Measurements from ENCODE around the gene B3GNT3. TPM values are rescaled to one million over a fixed set of nuclear protein-coding genes. Genes with fewer than 3 reads are reported as not detected.
A peak's percentile ranks its signal among the peaks of the same experiment; 100 is the strongest.

The B3GNT3 gene, protein sequence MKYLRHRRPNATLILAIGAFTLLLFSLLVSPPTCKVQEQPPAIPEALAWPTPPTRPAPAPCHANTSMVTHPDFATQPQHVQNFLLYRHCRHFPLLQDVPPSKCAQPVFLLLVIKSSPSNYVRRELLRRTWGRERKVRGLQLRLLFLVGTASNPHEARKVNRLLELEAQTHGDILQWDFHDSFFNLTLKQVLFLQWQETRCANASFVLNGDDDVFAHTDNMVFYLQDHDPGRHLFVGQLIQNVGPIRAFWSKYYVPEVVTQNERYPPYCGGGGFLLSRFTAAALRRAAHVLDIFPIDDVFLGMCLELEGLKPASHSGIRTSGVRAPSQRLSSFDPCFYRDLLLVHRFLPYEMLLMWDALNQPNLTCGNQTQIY
- not detected for polyA plus RNA-seq (2013, experiment 1 of 2)
- polyA plus RNA-seq (2013, experiment 2 of 2) = not detected

DNA sequence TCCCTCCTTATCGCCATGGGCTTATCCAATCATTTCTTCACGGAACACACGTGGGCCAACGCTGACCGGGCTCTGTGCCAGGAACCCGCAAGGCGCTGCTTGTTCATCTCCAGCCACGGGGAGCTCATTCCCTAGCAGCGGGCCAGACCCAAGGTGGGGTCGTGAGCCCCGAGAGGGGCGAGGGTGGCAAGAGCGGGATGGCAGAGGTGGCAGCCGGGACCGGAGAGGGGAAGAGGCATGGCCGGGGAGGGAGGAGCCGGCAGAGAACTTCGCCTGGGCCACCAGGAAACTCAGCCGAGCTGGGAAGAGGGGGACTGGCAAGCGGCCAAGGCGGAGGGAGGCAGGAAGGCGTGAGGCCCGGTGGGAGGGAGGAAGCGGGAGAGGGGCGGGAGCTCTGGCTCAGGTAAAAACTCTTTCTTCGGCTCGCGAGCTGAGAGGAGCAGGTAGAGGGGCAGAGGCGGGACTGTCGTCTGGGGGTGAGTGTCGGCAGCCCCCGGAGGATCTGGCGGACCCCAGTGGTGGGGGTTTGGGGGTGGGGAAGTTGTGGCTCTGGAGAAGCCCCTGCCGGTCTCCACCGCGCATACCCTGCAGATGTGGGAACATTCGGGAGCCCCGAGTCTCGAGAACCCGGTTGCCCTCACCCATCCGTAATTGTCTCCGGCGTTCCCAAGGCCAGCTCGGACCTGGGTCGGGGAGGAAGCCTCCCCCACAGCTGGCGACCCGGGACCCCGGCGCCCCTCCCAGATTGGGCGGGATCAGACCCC is at the start of gene B3GNT3:
B3GNT3 (plus strand) TSS at position 408 of the 764 bp plus-strand sequence. CDS start 12,670 bp downstream, outside the sequence.
- peak within 1 kb of the TSS in 1 of 2 experiments; percentile 33 for H3K4me3 ChIP-seq (ENCODE audit: insufficient read depth in 1 of 2, low read depth in 1 of 2, low read length in 2 of 2)
- H3K18ac ChIP-seq (ENCODE audit: low read depth in 1 of 2, low read length in 2 of 2) = no peak within 1 kb of the TSS
- no peak within 1 kb of the TSS for H2AFZ ChIP-seq (ENCODE audit: low read depth, low read length)
- H2BK12ac ChIP-seq (ENCODE audit: low read length in 2 of 2) = no peak within 1 kb of the TSS
- H4K8ac ChIP-seq (ENCODE audit: low read length) = no peak within 1 kb of the TSS
- peaks cover 12% of the 10 kb centered on the region for H3K4me1 ChIP-seq (ENCODE audit: control insufficient read depth, insufficient read depth, low read depth, low read length)
- no peak within 1 kb of the TSS for H2BK5ac ChIP-seq (ENCODE audit: low read depth, low read length, poor library complexity, severe bottlenecking)
- no peak for DNase-seq
- no peak within 1 kb of the TSS for H4K91ac ChIP-seq (ENCODE audit: low read length)
- no peaks in the 10 kb centered on the region for H3K79me1 ChIP-seq (replicated peaks; ENCODE audit: low read length, poor library complexity, severe bottlenecking)
- no peak within 1 kb of the TSS for H3K9ac ChIP-seq (ENCODE audit: low read length)
- peak within 1 kb of the TSS; percentile 43 for H3K4me2 ChIP-seq (ENCODE audit: low read length, poor library complexity, severe bottlenecking)
- no peak within 1 kb of the TSS for H2AK5ac ChIP-seq (ENCODE audit: low read length, severe bottlenecking)
- H3K27ac ChIP-seq (ENCODE audit: low read length, poor library complexity, severe bottlenecking) = no peak within 1 kb of the TSS
- H3K9me3 ChIP-seq (ENCODE audit: control insufficient read depth, low read length) = no peaks in the 10 kb centered on the region
- H2BK15ac ChIP-seq (ENCODE audit: low read depth, poor library complexity, severe bottlenecking) = no peak within 1 kb of the TSS
- H2BK120ac ChIP-seq (ENCODE audit: low read depth, low read length) = no peak within 1 kb of the TSS
- no peaks in the 10 kb centered on the region for H3K36me3 ChIP-seq (ENCODE audit: control insufficient read depth in 1 of 2, insufficient read depth in 2 of 2, low read depth in 1 of 2, low read length in 2 of 2)
- H3K27me3 ChIP-seq (ENCODE audit: control insufficient read depth in 1 of 2, insufficient read depth in 1 of 2, low read length in 2 of 2) = peaks cover 52 to 69% of the 10 kb centered on the region in 2 experiments
- no peak within 1 kb of the TSS for H3K14ac ChIP-seq (ENCODE audit: low read length in 2 of 2)
- H3K23ac ChIP-seq (ENCODE audit: low read length in 2 of 2) = no peak within 1 kb of the TSS
- WGBS = 12% methylated on average over 47 of the region's 50 CpGs
- no peak within 1 kb of the TSS for H3K4ac ChIP-seq (ENCODE audit: low read depth in 1 of 2, low read length in 2 of 2)

DNA sequence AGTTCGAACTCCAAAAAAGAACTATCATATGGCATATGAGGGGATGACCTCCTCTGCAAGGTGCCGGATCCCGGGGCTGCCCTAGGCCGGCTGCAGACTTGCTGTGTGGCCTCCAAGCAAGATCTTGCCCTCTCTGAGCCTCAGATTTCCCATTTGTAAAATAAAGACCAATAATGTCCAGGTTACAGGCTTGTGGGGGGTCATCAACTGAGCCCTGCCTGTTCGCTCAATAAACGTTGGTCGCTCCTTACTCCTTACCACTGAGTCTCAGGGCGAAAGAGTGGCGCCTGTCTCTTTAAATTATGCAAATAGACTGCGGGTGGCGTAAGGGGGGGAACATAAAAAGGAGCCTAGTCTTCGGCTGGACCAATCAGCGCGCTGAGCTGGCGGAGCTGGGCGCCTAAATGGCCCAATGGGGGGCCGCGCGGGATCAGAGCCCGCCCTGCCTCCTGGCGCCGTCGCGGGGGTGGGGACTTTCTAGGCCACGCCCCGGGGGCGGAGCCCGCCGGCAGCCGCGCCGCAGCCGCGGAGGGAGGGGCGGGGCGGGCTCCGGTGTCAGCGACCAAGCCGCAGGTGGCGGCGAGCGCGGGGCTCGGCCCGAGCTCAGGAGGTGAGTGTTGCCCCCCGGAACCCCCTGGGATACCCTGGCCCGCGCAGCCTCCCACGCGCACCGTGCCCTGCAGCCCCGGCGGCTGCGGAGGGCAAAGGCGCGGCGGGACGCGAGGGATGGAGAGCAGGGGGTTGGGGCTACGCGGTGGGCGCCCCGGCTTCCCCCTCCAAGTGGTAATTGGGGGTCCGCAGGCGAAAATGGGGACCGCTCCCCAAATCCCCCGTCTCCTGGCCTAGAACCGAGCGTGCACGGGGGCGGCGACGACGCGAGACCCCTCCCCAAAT is 47.5 kb upstream of the B3GNT3 start:
- DNase-seq = peak; percentile 92
- H3K18ac ChIP-seq (ENCODE audit: low read depth in 1 of 2, low read length in 2 of 2) = peak overlapping the region; percentile 63 to 76
- WGBS = 11% methylated on average over 65 of the region's 75 CpGs
- H3K9me3 ChIP-seq (ENCODE audit: control insufficient read depth, low read length) = no peaks in the 10 kb centered on the region
- peak overlapping the region; percentile 62 for H2AFZ ChIP-seq (ENCODE audit: low read depth, low read length)
- H2BK120ac ChIP-seq (ENCODE audit: low read depth, low read length) = no peak overlapping the region
- no peak overlapping the region for H3K23ac ChIP-seq (ENCODE audit: low read length in 2 of 2)
- H2BK5ac ChIP-seq (ENCODE audit: low read depth, low read length, poor library complexity, severe bottlenecking) = no peak overlapping the region
- H3K14ac ChIP-seq (ENCODE audit: low read length in 2 of 2) = peak overlapping the region in 1 of 2 experiments; percentile 68
- H2BK15ac ChIP-seq (ENCODE audit: low read depth, poor library complexity, severe bottlenecking) = no peak overlapping the region
- peaks cover 0 to 7% of the 10 kb centered on the region in 2 experiments for H3K27me3 ChIP-seq (ENCODE audit: control insufficient read depth in 1 of 2, insufficient read depth in 1 of 2, low read length in 2 of 2)
- peak overlapping the region; percentile 73 for H4K8ac ChIP-seq (ENCODE audit: low read length)
- no peak overlapping the region for H3K9ac ChIP-seq (ENCODE audit: low read length)
- no peaks in the 10 kb centered on the region for H3K36me3 ChIP-seq (ENCODE audit: control insufficient read depth in 1 of 2, insufficient read depth in 2 of 2, low read depth in 1 of 2, low read length in 2 of 2)
- no peak overlapping the region for H4K91ac ChIP-seq (ENCODE audit: low read length)
- H3K4ac ChIP-seq (ENCODE audit: low read depth in 1 of 2, low read length in 2 of 2) = no peak overlapping the region
- no peak overlapping the region for H3K27ac ChIP-seq (ENCODE audit: low read length, poor library complexity, severe bottlenecking)
- H3K4me3 ChIP-seq (ENCODE audit: insufficient read depth in 1 of 2, low read depth in 1 of 2, low read length in 2 of 2) = peak overlapping the region; percentile 63 to 72
- peak overlapping the region; percentile 39 to 44 for H2BK12ac ChIP-seq (ENCODE audit: low read length in 2 of 2)
- H3K4me2 ChIP-seq (ENCODE audit: low read length, poor library complexity, severe bottlenecking) = peak overlapping the region; percentile 92
- no peaks in the 10 kb centered on the region for H3K79me1 ChIP-seq (replicated peaks; ENCODE audit: low read length, poor library complexity, severe bottlenecking)
- H2AK5ac ChIP-seq (ENCODE audit: low read length, severe bottlenecking) = peak overlapping the region; percentile 61
- H3K4me1 ChIP-seq (ENCODE audit: control insufficient read depth, insufficient read depth, low read depth, low read length) = peaks cover 6% of the 10 kb centered on the region

DNA sequence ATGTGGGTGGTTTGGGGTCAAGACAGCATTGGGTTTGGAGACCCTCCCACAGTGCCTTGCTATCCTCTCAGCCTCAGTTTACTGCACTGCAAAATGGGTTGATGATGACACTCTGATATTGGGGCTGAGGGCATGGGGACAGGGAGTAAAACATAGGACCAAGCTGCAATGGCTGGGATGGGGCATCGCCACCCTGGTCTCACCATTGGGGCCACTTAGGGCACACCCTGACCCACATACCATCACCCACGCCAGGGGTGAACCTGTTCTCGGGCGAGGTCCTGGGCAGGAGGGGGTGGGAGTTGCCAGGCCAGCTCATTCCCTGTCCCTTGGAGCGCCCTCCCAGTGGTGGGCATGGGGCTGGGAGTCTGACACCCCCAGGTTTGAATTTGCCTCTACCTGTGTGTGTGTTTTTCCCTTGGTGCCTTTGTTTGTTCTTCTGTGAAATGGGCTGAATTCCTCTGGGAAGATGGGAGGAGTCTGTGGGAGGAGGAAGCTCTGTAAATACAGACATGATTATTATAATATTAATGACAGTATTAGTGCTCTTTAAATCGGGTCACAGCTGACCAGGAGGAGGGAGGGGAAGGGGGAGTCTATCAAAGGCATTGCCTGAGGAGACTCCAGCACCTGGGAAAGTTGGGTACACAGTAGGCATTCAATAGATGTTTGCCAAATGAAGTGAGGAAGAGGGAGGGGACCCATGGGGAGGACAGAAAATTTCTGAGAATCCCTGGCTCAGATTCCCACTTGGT is 45.9 kb upstream of the B3GNT3 start:
- no peaks in the 10 kb centered on the region for H3K36me3 ChIP-seq (ENCODE audit: control insufficient read depth in 1 of 2, insufficient read depth in 2 of 2, low read depth in 1 of 2, low read length in 2 of 2)
- no peak overlapping the region for H4K91ac ChIP-seq (ENCODE audit: low read length)
- H3K9me3 ChIP-seq (ENCODE audit: control insufficient read depth, low read length) = no peaks in the 10 kb centered on the region
- H3K18ac ChIP-seq (ENCODE audit: low read depth in 1 of 2, low read length in 2 of 2) = no peak overlapping the region
- no peak for DNase-seq
- H3K4me2 ChIP-seq (ENCODE audit: low read length, poor library complexity, severe bottlenecking) = no peak overlapping the region
- H2BK5ac ChIP-seq (ENCODE audit: low read depth, low read length, poor library complexity, severe bottlenecking) = no peak overlapping the region
- no peak overlapping the region for H3K4ac ChIP-seq (ENCODE audit: low read depth in 1 of 2, low read length in 2 of 2)
- no peaks in the 10 kb centered on the region for H3K79me1 ChIP-seq (replicated peaks; ENCODE audit: low read length, poor library complexity, severe bottlenecking)
- H2AK5ac ChIP-seq (ENCODE audit: low read length, severe bottlenecking) = no peak overlapping the region
- no peak overlapping the region for H4K8ac ChIP-seq (ENCODE audit: low read length)
- H3K4me3 ChIP-seq (ENCODE audit: insufficient read depth in 1 of 2, low read depth in 1 of 2, low read length in 2 of 2) = no peak overlapping the region
- H3K27me3 ChIP-seq (ENCODE audit: control insufficient read depth in 1 of 2, insufficient read depth in 1 of 2, low read length in 2 of 2) = peaks cover 0 to 7% of the 10 kb centered on the region in 2 experiments
- H3K4me1 ChIP-seq (ENCODE audit: control insufficient read depth, insufficient read depth, low read depth, low read length) = peaks cover 6% of the 10 kb centered on the region
- H2AFZ ChIP-seq (ENCODE audit: low read depth, low read length) = no peak overlapping the region
- no peak overlapping the region for H3K9ac ChIP-seq (ENCODE audit: low read length)
- no peak overlapping the region for H2BK12ac ChIP-seq (ENCODE audit: low read length in 2 of 2)
- no peak overlapping the region for H3K23ac ChIP-seq (ENCODE audit: low read length in 2 of 2)
- no peak overlapping the region for H3K14ac ChIP-seq (ENCODE audit: low read length in 2 of 2)
- no peak overlapping the region for H2BK120ac ChIP-seq (ENCODE audit: low read depth, low read length)
- WGBS = 69% methylated on average over 4 of the region's 6 CpGs
- no peak overlapping the region for H3K27ac ChIP-seq (ENCODE audit: low read length, poor library complexity, severe bottlenecking)
- H2BK15ac ChIP-seq (ENCODE audit: low read depth, poor library complexity, severe bottlenecking) = no peak overlapping the region
